HEK293 (cell line): ENCODE measurements around the gene NAA35.

Experiments
- CTCF ChIA-PET: fragments of 350-600 bp; formaldehyde crosslinking; extraction: SDS; loops from one replicate; lab custom pipeline; 2021; ENCODE audit warnings: antibody characterized with exemption; lab: Yijun Ruan, JAX
- POLR2A ChIA-PET: fragments of 300-600 bp; formaldehyde crosslinking; extraction: SDS; loops from one replicate; lab custom pipeline; 2020; ENCODE audit warnings: antibody characterized with exemption, inconsistent platforms; lab: Yijun Ruan, JAX
- H3K27ac ChIP-seq: fragments of 200-500 bp; sonication (Bioruptor generic); 2 replicates; pipeline ENCODE4 v1.5.1; 2014; ENCODE audit warnings: low read depth, low read length, control low read depth, inconsistent platforms; ENCODE audit errors: extremely low read depth
- H3K36me3 ChIP-seq, 2 experiments: fragments of 200-500 bp in 1 of 2; sonication (Bioruptor generic) in 1 of 2; 1 replicate in 1 of 2; 2 replicates in 1 of 2; pipeline ENCODE4 v1.5.1; 2014 to 2017; ENCODE audit warnings: inconsistent platforms in 2 of 2, low read length in 2 of 2; ENCODE audit not compliant: control insufficient read depth in 2 of 2, insufficient read depth in 1 of 2
- H3K4me1 ChIP-seq: fragments of 200-500 bp; sonication (Bioruptor generic); 2 replicates; pipeline ENCODE4 v1.5.1; 2014; ENCODE audit warnings: mild to moderate bottlenecking, low read length, inconsistent platforms; ENCODE audit not compliant: control insufficient read depth, insufficient read depth
- H3K4me3 ChIP-seq: 2 replicates; pipeline ENCODE4 v1.5.1; 2011; ENCODE audit warnings: low read depth, mild to moderate bottlenecking, control low read depth, low read length, moderate library complexity
- H3K9me3 ChIP-seq: fragments of 200-500 bp; sonication (Bioruptor generic); 2 replicates; pipeline ENCODE4 v1.5.1; 2014; ENCODE audit warnings: low read depth, low read length, inconsistent platforms; ENCODE audit not compliant: control insufficient read depth, insufficient read depth
- HOXA7 ChIP-seq: sonication (generic); formaldehyde crosslinking; IDR thresholded peaks from 2 replicates; pipeline ENCODE4 v1.8.1; 2022; ENCODE audit warnings: missing genetic modification reagents, borderline replicate concordance
- MYNN ChIP-seq: fragments of 450-650 bp; formaldehyde crosslinking; IDR thresholded peaks from 2 replicates; pipeline ENCODE4 v1.5.1; 2016; ENCODE audit warnings: missing biosample characterization, missing genetic modification characterization, borderline replicate concordance
- ZNF112 ChIP-seq: fragments of 450-650 bp; formaldehyde crosslinking; IDR thresholded peaks from 2 replicates; pipeline ENCODE4 v1.5.0; 2017; ENCODE audit warnings: missing biosample characterization, missing genetic modification characterization
- ZNF214 ChIP-seq: fragments of 450-650 bp; formaldehyde crosslinking; IDR thresholded peaks from 2 replicates; pipeline ENCODE4 v1.5.1; 2017; ENCODE audit warnings: missing biosample characterization, mild to moderate bottlenecking, missing genetic modification characterization, borderline replicate concordance
- ZNF302 ChIP-seq: fragments of 450-650 bp; formaldehyde crosslinking; IDR thresholded peaks from 2 replicates; pipeline ENCODE4 v1.5.1; 2016; ENCODE audit warnings: missing biosample characterization, missing genetic modification characterization, low read depth
- ZNF354C ChIP-seq: fragments of 450-650 bp; formaldehyde crosslinking; IDR thresholded peaks from 2 replicates; pipeline ENCODE4 v1.5.1; 2016; ENCODE audit warnings: missing biosample characterization, missing genetic modification characterization, low read depth, borderline replicate concordance
- ZNF366 ChIP-seq: fragments of 450-650 bp; formaldehyde crosslinking; conservative IDR thresholded peaks from 2 replicates; pipeline ENCODE4 v1.5.1; 2016; ENCODE audit warnings: missing biosample characterization, missing genetic modification characterization
- ZNF404 ChIP-seq: fragments of 450-650 bp; formaldehyde crosslinking; IDR thresholded peaks from 2 replicates; pipeline ENCODE4 v1.5.1; 2017; ENCODE audit warnings: missing biosample characterization, missing genetic modification characterization
- ZNF473 ChIP-seq: fragments of 450-650 bp; formaldehyde crosslinking; IDR thresholded peaks from 2 replicates; pipeline ENCODE4 v1.5.1; 2017; ENCODE audit warnings: missing biosample characterization, missing genetic modification characterization
- ZNF600 ChIP-seq: fragments of 450-650 bp; formaldehyde crosslinking; IDR thresholded peaks from 2 replicates; pipeline ENCODE4 v1.5.1; 2016; ENCODE audit warnings: missing biosample characterization, missing genetic modification characterization
- ZNF701 ChIP-seq: fragments of 450-650 bp; formaldehyde crosslinking; IDR thresholded peaks from 2 replicates; pipeline ENCODE4 v1.5.1; 2016; ENCODE audit warnings: missing biosample characterization, missing genetic modification characterization
- ZNF776 ChIP-seq: fragments of 450-650 bp; formaldehyde crosslinking; IDR thresholded peaks from 2 replicates; pipeline ENCODE4 v1.5.0; 2017; ENCODE audit warnings: missing biosample characterization, missing genetic modification characterization, borderline replicate concordance
- ZNF843 ChIP-seq: fragments of 450-650 bp; formaldehyde crosslinking; IDR thresholded peaks from 2 replicates; pipeline ENCODE4 v1.5.1; 2016; ENCODE audit warnings: missing biosample characterization, missing genetic modification characterization
- ZXDB ChIP-seq: fragments of 450-650 bp; formaldehyde crosslinking; IDR thresholded peaks from 2 replicates; pipeline ENCODE4 v1.5.1; 2016; ENCODE audit warnings: missing biosample characterization, missing genetic modification characterization
- TF ChIP-seq, protein P1 (sequence below): fragments of 450-650 bp; formaldehyde crosslinking; IDR thresholded peaks from 2 replicates; pipeline ENCODE4 v1.5.1; 2017; ENCODE audit warnings: missing biosample characterization, missing genetic modification characterization
- TF ChIP-seq, protein P2 (sequence below): fragments of 450-650 bp; formaldehyde crosslinking; IDR thresholded peaks from 2 replicates; pipeline ENCODE4 v1.5.1; 2016; ENCODE audit warnings: missing biosample characterization, missing genetic modification characterization
- TF ChIP-seq, protein P3 (sequence below): fragments of 450-650 bp; formaldehyde crosslinking; IDR thresholded peaks from 2 replicates; pipeline ENCODE4 v1.5.1; 2016; ENCODE audit warnings: missing biosample characterization, missing genetic modification characterization
- TF ChIP-seq, protein P4 (sequence below): IDR thresholded peaks from 2 replicates; pipeline ENCODE4 v1.6.1; 2011; ENCODE audit warnings: mild to moderate bottlenecking, low read depth, low read length, borderline replicate concordance

The NAA35 gene

DNA sequence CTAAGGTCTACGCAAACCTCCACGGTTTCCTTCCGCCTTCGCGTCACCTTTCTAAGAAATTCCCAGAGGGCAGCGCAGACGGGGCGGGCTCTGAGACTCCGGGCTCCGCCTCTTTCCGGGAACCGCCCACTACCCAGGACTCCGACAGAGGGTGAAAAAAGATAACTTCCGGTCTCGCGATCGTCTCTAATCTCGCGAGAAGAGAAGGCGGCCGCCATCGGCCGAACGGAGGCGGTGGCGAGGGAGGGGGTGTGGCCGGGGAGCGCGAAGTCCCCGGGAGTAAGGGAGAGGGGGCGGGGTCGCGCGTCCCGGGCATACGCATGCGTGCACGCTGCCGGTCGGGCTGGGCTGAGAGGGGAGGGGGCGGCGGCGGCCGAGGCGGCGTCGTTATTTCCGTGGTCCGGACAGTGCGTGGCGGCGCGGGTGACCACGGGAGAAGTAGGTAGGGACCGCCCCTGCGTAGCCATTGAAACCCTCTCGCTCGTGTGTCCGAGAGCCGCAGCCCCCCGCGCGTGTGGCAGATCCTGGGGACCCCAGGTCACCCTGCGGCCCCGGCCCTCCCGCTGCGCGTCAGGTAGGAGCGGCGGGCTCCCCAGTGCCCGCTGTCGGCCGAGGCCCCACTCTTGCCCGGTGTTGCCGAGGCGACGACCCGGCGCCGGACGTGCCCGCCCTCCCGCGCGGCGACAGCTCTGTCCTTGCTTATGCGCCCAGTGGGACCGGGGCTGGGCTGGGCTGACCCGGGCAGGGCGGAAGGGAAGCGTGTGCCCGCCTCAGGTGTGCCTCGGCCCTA, at the start of gene NAA35 (continued):
- TF ChIP-seq, protein P1, sequence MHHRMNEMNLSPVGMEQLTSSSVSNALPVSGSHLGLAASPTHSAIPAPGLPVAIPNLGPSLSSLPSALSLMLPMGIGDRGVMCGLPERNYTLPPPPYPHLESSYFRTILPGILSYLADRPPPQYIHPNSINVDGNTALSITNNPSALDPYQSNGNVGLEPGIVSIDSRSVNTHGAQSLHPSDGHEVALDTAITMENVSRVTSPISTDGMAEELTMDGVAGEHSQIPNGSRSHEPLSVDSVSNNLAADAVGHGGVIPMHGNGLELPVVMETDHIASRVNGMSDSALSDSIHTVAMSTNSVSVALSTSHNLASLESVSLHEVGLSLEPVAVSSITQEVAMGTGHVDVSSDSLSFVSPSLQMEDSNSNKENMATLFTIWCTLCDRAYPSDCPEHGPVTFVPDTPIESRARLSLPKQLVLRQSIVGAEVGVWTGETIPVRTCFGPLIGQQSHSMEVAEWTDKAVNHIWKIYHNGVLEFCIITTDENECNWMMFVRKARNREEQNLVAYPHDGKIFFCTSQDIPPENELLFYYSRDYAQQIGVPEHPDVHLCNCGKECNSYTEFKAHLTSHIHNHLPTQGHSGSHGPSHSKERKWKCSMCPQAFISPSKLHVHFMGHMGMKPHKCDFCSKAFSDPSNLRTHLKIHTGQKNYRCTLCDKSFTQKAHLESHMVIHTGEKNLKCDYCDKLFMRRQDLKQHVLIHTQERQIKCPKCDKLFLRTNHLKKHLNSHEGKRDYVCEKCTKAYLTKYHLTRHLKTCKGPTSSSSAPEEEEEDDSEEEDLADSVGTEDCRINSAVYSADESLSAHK (tag by site-specific recombination): 0 out of 2 replicates have a peak, but pooled peaks have one; percentile 52
- TF ChIP-seq, protein P2, sequence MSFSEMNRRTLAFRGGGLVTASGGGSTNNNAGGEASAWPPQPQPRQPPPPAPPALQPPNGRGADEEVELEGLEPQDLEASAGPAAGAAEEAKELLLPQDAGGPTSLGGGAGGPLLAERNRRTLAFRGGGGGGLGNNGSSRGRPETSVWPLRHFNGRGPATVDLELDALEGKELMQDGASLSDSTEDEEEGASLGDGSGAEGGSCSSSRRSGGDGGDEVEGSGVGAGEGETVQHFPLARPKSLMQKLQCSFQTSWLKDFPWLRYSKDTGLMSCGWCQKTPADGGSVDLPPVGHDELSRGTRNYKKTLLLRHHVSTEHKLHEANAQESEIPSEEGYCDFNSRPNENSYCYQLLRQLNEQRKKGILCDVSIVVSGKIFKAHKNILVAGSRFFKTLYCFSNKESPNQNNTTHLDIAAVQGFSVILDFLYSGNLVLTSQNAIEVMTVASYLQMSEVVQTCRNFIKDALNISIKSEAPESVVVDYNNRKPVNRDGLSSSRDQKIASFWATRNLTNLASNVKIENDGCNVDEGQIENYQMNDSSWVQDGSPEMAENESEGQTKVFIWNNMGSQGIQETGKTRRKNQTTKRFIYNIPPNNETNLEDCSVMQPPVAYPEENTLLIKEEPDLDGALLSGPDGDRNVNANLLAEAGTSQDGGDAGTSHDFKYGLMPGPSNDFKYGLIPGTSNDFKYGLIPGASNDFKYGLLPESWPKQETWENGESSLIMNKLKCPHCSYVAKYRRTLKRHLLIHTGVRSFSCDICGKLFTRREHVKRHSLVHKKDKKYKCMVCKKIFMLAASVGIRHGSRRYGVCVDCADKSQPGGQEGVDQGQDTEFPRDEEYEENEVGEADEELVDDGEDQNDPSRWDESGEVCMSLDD (tag by site-specific recombination): peak; percentile 34; the same call in 1 of the 2 replicates
- TF ChIP-seq, all 188 proteins: peak for 59

DNA sequence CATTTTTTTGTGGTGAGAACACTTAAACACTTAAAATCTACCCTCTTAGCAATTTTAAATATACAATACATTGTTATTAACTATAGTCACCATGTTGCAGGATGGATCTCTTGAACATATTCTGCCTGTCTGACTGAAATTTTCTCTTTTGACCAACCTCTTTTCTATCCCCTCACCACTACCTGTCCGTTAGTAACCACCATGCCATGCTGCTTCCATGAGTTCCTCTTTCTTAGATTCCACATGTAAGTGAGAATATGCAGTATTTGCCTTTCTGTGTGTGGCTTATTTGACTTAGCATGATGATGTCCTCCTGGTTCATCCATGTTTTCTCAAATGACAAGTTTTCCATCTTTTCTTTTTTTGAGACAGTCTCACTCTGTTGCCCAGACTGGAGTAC, 48.5 kb upstream of the NAA35 start:
- Histone ChIP-seq H3K27ac (no peak overlapping the region), H3K36me3 (no peaks in the 10 kb centered on the region), H3K4me3 (no peak overlapping the region), H3K4me1 (no peaks in the 10 kb centered on the region), H3K9me3 (no peaks in the 10 kb centered on the region)
- no peak for TF ChIP-seq ZNF701
- no peak for TF ChIP-seq ZNF473 (tag by site-specific recombination)
- TF ChIP-seq, protein P3, sequence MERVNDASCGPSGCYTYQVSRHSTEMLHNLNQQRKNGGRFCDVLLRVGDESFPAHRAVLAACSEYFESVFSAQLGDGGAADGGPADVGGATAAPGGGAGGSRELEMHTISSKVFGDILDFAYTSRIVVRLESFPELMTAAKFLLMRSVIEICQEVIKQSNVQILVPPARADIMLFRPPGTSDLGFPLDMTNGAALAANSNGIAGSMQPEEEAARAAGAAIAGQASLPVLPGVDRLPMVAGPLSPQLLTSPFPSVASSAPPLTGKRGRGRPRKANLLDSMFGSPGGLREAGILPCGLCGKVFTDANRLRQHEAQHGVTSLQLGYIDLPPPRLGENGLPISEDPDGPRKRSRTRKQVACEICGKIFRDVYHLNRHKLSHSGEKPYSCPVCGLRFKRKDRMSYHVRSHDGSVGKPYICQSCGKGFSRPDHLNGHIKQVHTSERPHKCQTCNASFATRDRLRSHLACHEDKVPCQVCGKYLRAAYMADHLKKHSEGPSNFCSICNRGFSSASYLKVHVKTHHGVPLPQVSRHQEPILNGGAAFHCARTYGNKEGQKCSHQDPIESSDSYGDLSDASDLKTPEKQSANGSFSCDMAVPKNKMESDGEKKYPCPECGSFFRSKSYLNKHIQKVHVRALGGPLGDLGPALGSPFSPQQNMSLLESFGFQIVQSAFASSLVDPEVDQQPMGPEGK (tag by site-specific recombination): no peak
- ChIA-PET CTCF (no interaction called here), POLR2A (no interaction called here)

DNA sequence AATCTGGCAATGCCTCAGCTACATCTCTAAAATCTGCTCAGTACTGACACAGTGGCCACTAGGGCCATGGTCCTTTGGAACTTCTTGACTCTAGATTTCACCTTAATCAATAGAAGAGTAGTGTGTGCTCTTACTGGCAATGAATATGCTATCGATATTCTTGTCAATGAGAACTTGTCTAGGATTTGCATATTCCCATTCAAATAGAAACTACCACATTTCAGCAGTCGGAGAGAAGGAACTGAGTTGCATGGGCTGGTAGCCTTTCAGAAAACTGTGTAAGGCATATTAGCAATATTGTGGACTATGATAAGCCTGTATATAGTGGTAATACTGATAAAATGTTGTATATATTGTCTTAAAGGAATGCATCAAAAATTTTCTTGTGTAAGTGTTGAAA, 45.3 kb upstream of the NAA35 start:
- Histone ChIP-seq H3K9me3 (no peaks in the 10 kb centered on the region), H3K4me1 (no peaks in the 10 kb centered on the region), H3K4me3 (no peak overlapping the region), H3K36me3 (no peaks in the 10 kb centered on the region)
- CTCF ChIA-PET: no interaction called here
- TF ChIP-seq ZNF214 (tag by site-specific recombination): no peak
- TF ChIP-seq ZNF366 (tag by site-specific recombination): no peak
- TF ChIP-seq, all 188 proteins: peak for 0
- no peak overlapping the region for H3K27ac ChIP-seq
- POLR2A ChIA-PET: no interaction called here

DNA sequence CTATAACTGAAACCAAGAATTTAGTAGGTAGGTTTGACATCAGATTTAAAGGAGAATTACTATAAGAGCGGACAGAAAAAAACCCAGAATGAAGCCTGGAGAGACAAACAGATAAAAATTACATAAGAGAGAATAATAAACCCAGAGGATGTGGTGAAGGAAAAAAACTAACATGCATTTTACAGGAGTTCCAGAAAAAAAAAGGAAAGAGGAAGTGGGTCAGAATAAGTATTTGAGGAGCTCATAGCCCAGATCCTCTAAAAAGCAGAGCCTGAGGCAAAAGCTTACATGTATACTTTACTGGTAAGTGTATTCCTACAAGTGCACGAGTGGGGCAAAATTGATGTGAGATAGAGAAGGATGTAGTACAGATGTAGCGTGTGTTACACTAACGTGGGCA, 43.1 kb upstream of the NAA35 start:
- ChIA-PET POLR2A (no interaction called here), CTCF (interaction anchor here (1.0 kb wide), 1 partner anchor 73 kb away, joined by 4 read pairs; no protein-coding TSS in a partner anchor)
- H3K27ac ChIP-seq: no peak overlapping the region
- H3K4me1 ChIP-seq: no peaks in the 10 kb centered on the region
- H3K4me3 ChIP-seq: no peak overlapping the region
- H3K36me3 ChIP-seq: no peaks in the 10 kb centered on the region
- H3K9me3 ChIP-seq: no peaks in the 10 kb centered on the region
- TF ChIP-seq ZNF354C (tag by site-specific recombination): no peak
- TF ChIP-seq, protein P4, sequence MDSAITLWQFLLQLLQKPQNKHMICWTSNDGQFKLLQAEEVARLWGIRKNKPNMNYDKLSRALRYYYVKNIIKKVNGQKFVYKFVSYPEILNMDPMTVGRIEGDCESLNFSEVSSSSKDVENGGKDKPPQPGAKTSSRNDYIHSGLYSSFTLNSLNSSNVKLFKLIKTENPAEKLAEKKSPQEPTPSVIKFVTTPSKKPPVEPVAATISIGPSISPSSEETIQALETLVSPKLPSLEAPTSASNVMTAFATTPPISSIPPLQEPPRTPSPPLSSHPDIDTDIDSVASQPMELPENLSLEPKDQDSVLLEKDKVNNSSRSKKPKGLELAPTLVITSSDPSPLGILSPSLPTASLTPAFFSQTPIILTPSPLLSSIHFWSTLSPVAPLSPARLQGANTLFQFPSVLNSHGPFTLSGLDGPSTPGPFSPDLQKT: no peak
- no peak for TF ChIP-seq ZNF404 (tag by site-specific recombination)
- TF ChIP-seq ZNF843 (tag by site-specific recombination): no peak
- TF ChIP-seq ZNF600: no peak
- TF ChIP-seq ZNF776: no peak
- TF ChIP-seq, protein P3 (tag by site-specific recombination): no peak
- TF ChIP-seq HOXA7 (CRISPR knock-in tag): no peak
- TF ChIP-seq ZNF112 (tag by site-specific recombination): no peak
- TF ChIP-seq MYNN (tag by site-specific recombination): no peak
- TF ChIP-seq ZXDB (tag by site-specific recombination): no peak
- no peak for TF ChIP-seq ZNF302 (tag by site-specific recombination)
